MM.1S (cell line): ENCODE data around the gene INTS2.
"Not testable (repeated sequence)": the region's sequence is repeated elsewhere in the genome, so short reads cannot be mapped to it uniquely, and the experiment has no call there.

Experiments used
- DNase-seq: peaks from one replicate; pipeline ENCODE4 v3.0.0-alpha.2; 2015
- H2AFZ ChIP-seq: fragments of 300-600 bp; sonication (generic); 2 replicates; pipeline ENCODE4 v1.6.0; 2016; ENCODE audit warnings: antibody characterized with exemption, low read length
- H3F3A ChIP-seq: fragments of 300-600 bp; sonication (generic); 2 replicates; pipeline ENCODE4 v1.6.1; 2016; ENCODE audit warnings: mild to moderate bottlenecking, antibody characterized with exemption, low read length, moderate library complexity, mixed read lengths; ENCODE audit not compliant: insufficient read depth
- H3K27ac ChIP-seq: fragments of 300-600 bp; sonication (generic); 2 replicates; pipeline ENCODE4 v1.5.1; 2016; ENCODE audit warnings: mild to moderate bottlenecking, low read length
- H3K27me3 ChIP-seq: fragments of 300-600 bp; sonication (generic); replicated peaks from 2 replicates; pipeline ENCODE4 v1.6.0; 2016; ENCODE audit warnings: low read length; ENCODE audit not compliant: insufficient read depth
- H3K36me3 ChIP-seq: fragments of 300-600 bp; sonication (generic); replicated peaks from 2 replicates; pipeline ENCODE4 v1.6.1; 2016; ENCODE audit warnings: mild to moderate bottlenecking, low read length, mixed read lengths; ENCODE audit not compliant: insufficient read depth
- H3K4me1 ChIP-seq: fragments of 300-600 bp; sonication (generic); 2 replicates; pipeline ENCODE4 v1.6.1; 2016; ENCODE audit warnings: low read length, mixed read lengths
- H3K4me2 ChIP-seq: fragments of 300-600 bp; sonication (generic); 2 replicates; pipeline ENCODE4 v1.6.0; 2016; ENCODE audit warnings: low read depth, low read length
- H3K4me3 ChIP-seq: fragments of 300-600 bp; sonication (generic); 2 replicates; pipeline ENCODE4 v1.5.1; 2016; ENCODE audit warnings: low read length, mixed read lengths
- H3K79me2 ChIP-seq: fragments of 300-600 bp; sonication (generic); 2 replicates; pipeline ENCODE4 v1.6.1; 2016; ENCODE audit warnings: mixed run types, low read length, mixed read lengths
- H3K9ac ChIP-seq: fragments of 300-600 bp; sonication (generic); 2 replicates; pipeline ENCODE4 v1.6.1; 2016; ENCODE audit warnings: low read length, mixed read lengths
- H3K9me2 ChIP-seq: fragments of 300-600 bp; sonication (generic); replicated peaks from 2 replicates; pipeline ENCODE4 v1.6.1; 2016; ENCODE audit warnings: mild to moderate bottlenecking, low read length, mixed read lengths; ENCODE audit not compliant: insufficient read depth
- H3K9me3 ChIP-seq: fragments of 300-600 bp; sonication (generic); replicated peaks from 2 replicates; pipeline ENCODE4 v1.6.1; 2016; ENCODE audit warnings: mild to moderate bottlenecking, low read length, mixed read lengths; ENCODE audit not compliant: insufficient read depth
- H4K20me1 ChIP-seq: fragments of 300-600 bp; sonication (generic); 2 replicates; pipeline ENCODE4 v1.6.1; 2016; ENCODE audit warnings: mild to moderate bottlenecking, low read length, moderate library complexity, mixed read lengths; ENCODE audit not compliant: insufficient read depth
- EZH2 ChIP-seq: fragments of 300-600 bp; sonication (generic); optimal IDR thresholded peaks from 2 replicates; pipeline ENCODE3; 2017; ENCODE audit warnings: low read depth, mild to moderate bottlenecking, antibody characterized with exemption, low read length, mixed read lengths
- EZH2phosphoT487 ChIP-seq: fragments of 300-600 bp; sonication (generic); IDR thresholded peaks from 2 replicates; pipeline ENCODE4 v1.6.1; 2018; ENCODE audit warnings: antibody characterized with exemption, low read length
- TF ChIP-seq, protein P1 (sequence below): fragments of 300-600 bp; sonication (generic); IDR thresholded peaks from 2 replicates; pipeline ENCODE4 v1.5.1; 2016; ENCODE audit warnings: antibody characterized with exemption, low read length, mixed read lengths

INTS2 gene

DNA sequence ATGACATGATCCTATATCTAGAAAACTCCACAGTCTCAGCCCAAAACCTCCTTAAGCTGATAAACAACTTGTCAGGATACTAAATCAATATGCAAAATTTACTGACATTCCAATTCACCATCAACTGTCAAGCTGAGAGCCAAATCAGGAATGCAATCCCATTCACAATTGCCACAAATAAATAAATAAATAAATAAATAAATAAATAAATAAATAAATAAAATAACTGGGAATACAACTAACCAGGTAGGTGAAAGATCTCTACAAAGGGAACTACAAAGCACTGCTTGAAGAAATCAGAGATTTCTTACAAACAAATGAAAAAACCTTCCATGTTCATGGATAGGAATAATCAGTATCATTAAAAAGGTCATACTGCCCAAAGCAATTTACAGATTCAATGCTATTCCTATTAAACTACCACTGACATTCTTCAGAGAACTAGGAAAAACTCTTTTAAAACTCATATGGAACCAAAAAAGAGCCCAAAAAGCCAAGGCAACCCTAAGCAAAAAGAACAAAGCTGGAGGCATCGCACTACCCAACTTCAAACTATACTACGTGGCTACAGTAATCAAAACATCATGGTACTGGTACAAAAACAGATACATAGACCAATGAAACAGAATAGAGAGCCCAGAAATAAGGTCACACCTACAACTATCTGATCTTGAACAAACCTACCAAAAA, 102.2 kb downstream of the INTS2 start:
- Histone ChIP-seq H3K36me3 (no peaks in the 10 kb centered on the region), H3K9ac (no peak overlapping the region), H3K4me3 (no peak overlapping the region), H4K20me1 (no peaks in the 10 kb centered on the region), H3K27me3 (no peaks in the 10 kb centered on the region), H3K9me2 (no peaks in the 10 kb centered on the region), H3F3A (no peaks in the 10 kb centered on the region), H3K4me2 (no peak overlapping the region), H3K27ac (no peak overlapping the region), H3K4me1 (no peaks in the 10 kb centered on the region), H2AFZ (no peak overlapping the region), H3K79me2 (no peaks in the 10 kb centered on the region; the same call in 1 of the 2 replicates), H3K9me3 (no peaks in the 10 kb centered on the region)
- no peak for TF ChIP-seq EZH2phosphoT487
- TF ChIP-seq EZH2 = no peak
- TF ChIP-seq, protein P1, sequence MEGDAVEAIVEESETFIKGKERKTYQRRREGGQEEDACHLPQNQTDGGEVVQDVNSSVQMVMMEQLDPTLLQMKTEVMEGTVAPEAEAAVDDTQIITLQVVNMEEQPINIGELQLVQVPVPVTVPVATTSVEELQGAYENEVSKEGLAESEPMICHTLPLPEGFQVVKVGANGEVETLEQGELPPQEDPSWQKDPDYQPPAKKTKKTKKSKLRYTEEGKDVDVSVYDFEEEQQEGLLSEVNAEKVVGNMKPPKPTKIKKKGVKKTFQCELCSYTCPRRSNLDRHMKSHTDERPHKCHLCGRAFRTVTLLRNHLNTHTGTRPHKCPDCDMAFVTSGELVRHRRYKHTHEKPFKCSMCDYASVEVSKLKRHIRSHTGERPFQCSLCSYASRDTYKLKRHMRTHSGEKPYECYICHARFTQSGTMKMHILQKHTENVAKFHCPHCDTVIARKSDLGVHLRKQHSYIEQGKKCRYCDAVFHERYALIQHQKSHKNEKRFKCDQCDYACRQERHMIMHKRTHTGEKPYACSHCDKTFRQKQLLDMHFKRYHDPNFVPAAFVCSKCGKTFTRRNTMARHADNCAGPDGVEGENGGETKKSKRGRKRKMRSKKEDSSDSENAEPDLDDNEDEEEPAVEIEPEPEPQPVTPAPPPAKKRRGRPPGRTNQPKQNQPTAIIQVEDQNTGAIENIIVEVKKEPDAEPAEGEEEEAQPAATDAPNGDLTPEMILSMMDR = no peak
- no peak for DNase-seq

DNA sequence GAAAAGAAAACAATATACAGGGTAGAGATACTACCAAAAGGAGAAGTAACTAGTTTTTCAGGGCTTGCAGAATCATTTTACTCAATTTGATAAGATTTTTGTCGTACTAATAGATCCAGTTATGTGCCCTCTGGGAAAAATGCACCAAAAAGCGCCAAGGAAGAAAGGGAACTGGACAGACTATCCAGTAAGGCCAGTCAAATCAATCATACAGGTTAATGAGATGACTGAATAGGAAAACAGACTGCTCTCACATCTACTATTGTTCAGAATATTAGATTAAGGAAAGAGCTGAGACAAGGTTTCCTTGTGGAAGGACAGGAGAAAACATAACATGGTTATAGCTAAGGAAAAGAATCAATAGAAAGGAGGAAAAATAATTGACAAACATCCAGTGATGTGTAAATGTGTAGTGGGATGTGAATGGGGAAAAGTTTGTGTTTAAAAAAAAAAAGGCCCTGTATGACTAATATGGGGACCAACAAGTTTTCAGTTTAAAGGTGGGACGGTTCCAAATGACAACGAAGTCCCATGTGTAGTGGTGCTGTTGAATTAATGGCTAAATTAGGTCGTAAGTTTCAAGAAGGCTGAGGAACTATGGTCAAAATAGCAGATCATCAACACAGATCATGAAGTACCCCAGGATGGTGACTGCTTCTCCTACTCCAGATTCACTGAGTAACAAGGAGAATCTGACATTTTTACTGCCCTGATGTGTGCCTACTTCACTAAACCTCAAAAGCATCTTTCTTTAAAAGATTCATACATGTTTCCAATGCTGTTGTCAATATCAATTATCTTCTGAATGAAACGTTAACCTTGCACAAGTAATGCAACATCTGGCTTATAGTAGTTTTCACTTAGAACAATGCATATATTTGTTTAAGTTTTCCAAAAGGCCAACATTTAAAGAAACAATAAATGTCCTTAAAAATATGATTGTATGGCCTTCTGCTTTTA, 105.2 kb downstream of the INTS2 start:
- H3K79me2 ChIP-seq = no peaks in the 10 kb centered on the region; the same call in 1 of the 2 replicates
- no peak for DNase-seq
- no peaks in the 10 kb centered on the region for H3K9me3 ChIP-seq
- no peak overlapping the region for H3K9ac ChIP-seq
- H3K4me1 ChIP-seq = no peaks in the 10 kb centered on the region
- H2AFZ ChIP-seq = no peak overlapping the region
- no peak for TF ChIP-seq EZH2phosphoT487
- no peak for TF ChIP-seq EZH2
- TF ChIP-seq, protein P1 = no peak
- no peaks in the 10 kb centered on the region for H3K36me3 ChIP-seq
- H3K9me2 ChIP-seq = no peaks in the 10 kb centered on the region
- no peaks in the 10 kb centered on the region for H3F3A ChIP-seq
- no peaks in the 10 kb centered on the region for H4K20me1 ChIP-seq
- H3K27me3 ChIP-seq = no peaks in the 10 kb centered on the region
- no peak overlapping the region for H3K4me2 ChIP-seq
- no peak overlapping the region for H3K4me3 ChIP-seq
- H3K27ac ChIP-seq = no peak overlapping the region

DNA sequence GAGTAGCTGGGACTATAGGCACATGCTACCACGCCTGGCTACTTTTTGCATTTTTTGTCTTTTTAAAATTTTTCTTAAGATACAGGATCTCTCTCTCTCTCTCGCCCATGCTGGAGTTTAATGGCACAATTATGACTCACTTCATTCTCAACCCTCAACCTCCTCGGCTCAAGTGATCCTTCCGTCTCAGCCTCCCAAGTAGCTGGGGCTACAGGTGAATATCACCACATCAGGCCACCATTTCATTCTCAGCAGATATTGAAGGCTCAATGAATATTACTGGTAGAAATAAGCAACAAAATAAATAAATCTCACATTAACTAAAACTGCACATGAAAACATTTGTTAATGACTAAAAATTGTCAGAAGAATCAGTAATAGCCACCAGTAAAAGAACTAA, 106.1 kb downstream of the INTS2 start:
- no peak overlapping the region for H3K4me3 ChIP-seq
- no peak for TF ChIP-seq EZH2
- TF ChIP-seq, protein P1 = no peak
- TF ChIP-seq EZH2phosphoT487 = no peak
- no peaks in the 10 kb centered on the region for H3K27me3 ChIP-seq
- no peak overlapping the region for H3K9ac ChIP-seq
- H3K27ac ChIP-seq = no peak overlapping the region
- no peaks in the 10 kb centered on the region for H3K9me2 ChIP-seq
- H3K9me3 ChIP-seq = no peaks in the 10 kb centered on the region
- no peak for DNase-seq
- H3K4me1 ChIP-seq = no peaks in the 10 kb centered on the region
- no peak overlapping the region for H3K4me2 ChIP-seq
- no peak overlapping the region for H2AFZ ChIP-seq
- no peaks in the 10 kb centered on the region for H3K36me3 ChIP-seq
- no peaks in the 10 kb centered on the region for H4K20me1 ChIP-seq
- no peaks in the 10 kb centered on the region; the same call in 1 of the 2 replicates for H3K79me2 ChIP-seq
- H3F3A ChIP-seq = no peaks in the 10 kb centered on the region

DNA sequence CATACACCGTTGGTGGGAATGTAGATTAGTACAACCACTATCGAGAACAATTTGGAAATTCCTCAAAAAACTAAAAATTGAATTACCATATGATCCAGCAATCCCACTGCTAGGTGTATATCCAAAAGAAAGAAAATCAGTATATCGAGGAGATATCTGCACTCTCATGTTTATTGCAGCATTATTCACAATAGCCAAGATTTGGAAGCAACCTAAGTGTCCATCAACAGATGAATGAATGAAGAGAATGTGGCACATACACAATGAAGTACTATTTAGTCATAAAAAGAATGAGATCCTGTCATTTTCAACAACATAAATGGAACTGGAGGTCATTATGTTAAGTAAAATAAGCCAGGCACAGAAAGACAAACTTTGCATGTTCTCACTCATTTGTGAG, 108.5 kb downstream of the INTS2 start:
- H3K9me3 ChIP-seq, DNase-seq, H3K79me2 ChIP-seq, H3K27ac ChIP-seq, H3K4me1 ChIP-seq, H3K4me3 ChIP-seq, H3K36me3 ChIP-seq, H3K27me3 ChIP-seq, H3K9me2 ChIP-seq, H3K9ac ChIP-seq, H3F3A ChIP-seq, H3K4me2 ChIP-seq, H4K20me1 ChIP-seq, H2AFZ ChIP-seq: not testable (repeated sequence)
